HL-60 (cell line): ENCODE measurements around the gene RAB44.
"Not testable (repeated sequence)": the region's sequence is repeated elsewhere in the genome, so short reads cannot be mapped to it uniquely, and the experiment has no call there.

Experiments
- DNase-seq, 2 experiments: peaks; one replicate each; pipeline ENCODE4 v3.0.0-alpha.2; 2010 to 2020; ENCODE audit warnings: low read depth in 1 of 2, low spot score in 1 of 2
- H3K27ac ChIP-seq: fragments of 250-450 bp; sonication (Bioruptor Pico); replicated peaks from 2 replicates; pipeline ENCODE4 v1.5.1; 2020; ENCODE audit warnings: mild to moderate bottlenecking, moderate library complexity
- H3K27me3 ChIP-seq: fragments of 250-450 bp; sonication (Bioruptor Pico); 2 replicates; pipeline ENCODE4 v1.5.1; 2021; ENCODE audit warnings: mild to moderate bottlenecking, moderate library complexity; ENCODE audit not compliant: insufficient read depth, poor library complexity, severe bottlenecking
- H3K4me3 ChIP-seq: replicated peaks from 2 replicates; pipeline ENCODE4 v1.5.1; 2011; ENCODE audit warnings: mild to moderate bottlenecking, control low read depth, low read length; ENCODE audit not compliant: insufficient read depth
- GABPA ChIP-seq: IDR thresholded peaks from 2 replicates; pipeline ENCODE4 v1.6.1; 2012; ENCODE audit warnings: low read depth
- POLR2AphosphoS5 ChIP-seq: IDR thresholded peaks from 2 replicates; pipeline ENCODE4 v1.6.1; 2012; ENCODE audit warnings: low read depth
- SPI1 ChIP-seq: IDR thresholded peaks from 2 replicates; pipeline ENCODE4 v1.6.1; 2012; ENCODE audit warnings: low read depth, mild to moderate bottlenecking, borderline replicate concordance
- TF ChIP-seq, protein P1 (sequence below): IDR thresholded peaks from 2 replicates; pipeline ENCODE4 v1.6.1; 2012; ENCODE audit warnings: low read depth; ENCODE audit not compliant: insufficient replicate concordance
- TF ChIP-seq, protein P2 (sequence below): IDR thresholded peaks from one replicate; pipeline ENCODE4 v1.5.1; 2011; ENCODE audit warnings: low read length, control low read depth, inconsistent platforms; ENCODE audit not compliant: insufficient read depth

Gene RAB44

DNA sequence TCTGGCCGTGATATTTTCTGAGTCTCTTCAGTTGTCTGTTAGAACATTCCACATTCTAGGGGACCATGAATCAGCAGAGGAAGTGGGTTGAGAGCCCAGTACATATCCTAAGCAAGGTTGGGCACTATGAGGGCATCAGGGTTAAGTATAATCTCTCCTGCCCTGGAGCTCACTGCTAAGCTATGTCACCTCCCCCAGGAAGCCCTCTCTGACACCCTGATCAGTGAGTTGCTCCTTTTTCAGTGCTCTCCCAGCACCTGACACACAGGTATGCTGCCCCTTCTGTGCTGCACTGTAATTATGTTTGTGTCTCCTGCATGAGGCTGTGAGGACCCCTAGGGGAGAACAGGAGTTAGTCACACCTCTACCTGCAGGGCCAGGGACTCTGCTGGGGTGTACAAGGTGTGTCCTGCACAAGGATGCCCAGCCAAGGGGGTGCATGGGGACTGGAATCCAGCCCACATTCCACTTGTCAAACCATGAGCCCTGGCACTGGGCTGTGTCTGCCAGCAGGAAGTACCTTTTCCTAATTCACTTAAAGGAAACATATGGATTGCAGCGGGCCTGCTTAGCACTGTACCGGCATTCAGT is 3.9 kb downstream of the RAB44 start:
- Histone ChIP-seq H3K4me3 (no peak overlapping the region), H3K27ac (peak overlapping the region; percentile 56), H3K27me3 (no peaks in the 10 kb centered on the region)
- TF ChIP-seq POLR2AphosphoS5: no peak
- TF ChIP-seq GABPA: no peak
- TF ChIP-seq SPI1: peak; percentile 66; the same call in 1 of the 2 replicates
- DNase-seq: no peak

DNA sequence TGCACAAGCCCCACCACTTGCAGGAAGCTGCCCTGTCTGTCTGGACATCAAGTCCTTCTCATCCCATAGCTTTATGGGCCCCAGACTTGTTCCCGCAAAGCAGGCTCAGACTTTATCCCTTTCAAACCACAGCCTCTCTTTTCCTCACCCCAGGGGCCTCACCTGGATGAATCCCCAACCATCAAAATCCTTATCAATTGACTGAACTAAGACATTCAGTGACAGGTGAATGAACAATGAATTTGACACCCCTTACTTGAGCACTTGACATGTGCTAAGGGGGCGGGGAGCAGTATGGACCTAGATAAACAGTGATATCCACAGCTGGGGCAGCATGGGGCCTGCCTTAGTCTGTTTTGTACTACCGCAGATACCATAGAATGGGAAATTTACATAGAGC is 5.0 kb downstream of the RAB44 start:
- H3K4me3 ChIP-seq: no peak overlapping the region
- H3K27me3 ChIP-seq: no peaks in the 10 kb centered on the region
- no peak for DNase-seq
- H3K27ac ChIP-seq: no peak overlapping the region
- TF ChIP-seq, protein P1, sequence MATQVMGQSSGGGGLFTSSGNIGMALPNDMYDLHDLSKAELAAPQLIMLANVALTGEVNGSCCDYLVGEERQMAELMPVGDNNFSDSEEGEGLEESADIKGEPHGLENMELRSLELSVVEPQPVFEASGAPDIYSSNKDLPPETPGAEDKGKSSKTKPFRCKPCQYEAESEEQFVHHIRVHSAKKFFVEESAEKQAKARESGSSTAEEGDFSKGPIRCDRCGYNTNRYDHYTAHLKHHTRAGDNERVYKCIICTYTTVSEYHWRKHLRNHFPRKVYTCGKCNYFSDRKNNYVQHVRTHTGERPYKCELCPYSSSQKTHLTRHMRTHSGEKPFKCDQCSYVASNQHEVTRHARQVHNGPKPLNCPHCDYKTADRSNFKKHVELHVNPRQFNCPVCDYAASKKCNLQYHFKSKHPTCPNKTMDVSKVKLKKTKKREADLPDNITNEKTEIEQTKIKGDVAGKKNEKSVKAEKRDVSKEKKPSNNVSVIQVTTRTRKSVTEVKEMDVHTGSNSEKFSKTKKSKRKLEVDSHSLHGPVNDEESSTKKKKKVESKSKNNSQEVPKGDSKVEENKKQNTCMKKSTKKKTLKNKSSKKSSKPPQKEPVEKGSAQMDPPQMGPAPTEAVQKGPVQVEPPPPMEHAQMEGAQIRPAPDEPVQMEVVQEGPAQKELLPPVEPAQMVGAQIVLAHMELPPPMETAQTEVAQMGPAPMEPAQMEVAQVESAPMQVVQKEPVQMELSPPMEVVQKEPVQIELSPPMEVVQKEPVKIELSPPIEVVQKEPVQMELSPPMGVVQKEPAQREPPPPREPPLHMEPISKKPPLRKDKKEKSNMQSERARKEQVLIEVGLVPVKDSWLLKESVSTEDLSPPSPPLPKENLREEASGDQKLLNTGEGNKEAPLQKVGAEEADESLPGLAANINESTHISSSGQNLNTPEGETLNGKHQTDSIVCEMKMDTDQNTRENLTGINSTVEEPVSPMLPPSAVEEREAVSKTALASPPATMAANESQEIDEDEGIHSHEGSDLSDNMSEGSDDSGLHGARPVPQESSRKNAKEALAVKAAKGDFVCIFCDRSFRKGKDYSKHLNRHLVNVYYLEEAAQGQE: no peak
- TF ChIP-seq SPI1 (no peak), POLR2AphosphoS5 (no peak)
- TF ChIP-seq, protein P2, sequence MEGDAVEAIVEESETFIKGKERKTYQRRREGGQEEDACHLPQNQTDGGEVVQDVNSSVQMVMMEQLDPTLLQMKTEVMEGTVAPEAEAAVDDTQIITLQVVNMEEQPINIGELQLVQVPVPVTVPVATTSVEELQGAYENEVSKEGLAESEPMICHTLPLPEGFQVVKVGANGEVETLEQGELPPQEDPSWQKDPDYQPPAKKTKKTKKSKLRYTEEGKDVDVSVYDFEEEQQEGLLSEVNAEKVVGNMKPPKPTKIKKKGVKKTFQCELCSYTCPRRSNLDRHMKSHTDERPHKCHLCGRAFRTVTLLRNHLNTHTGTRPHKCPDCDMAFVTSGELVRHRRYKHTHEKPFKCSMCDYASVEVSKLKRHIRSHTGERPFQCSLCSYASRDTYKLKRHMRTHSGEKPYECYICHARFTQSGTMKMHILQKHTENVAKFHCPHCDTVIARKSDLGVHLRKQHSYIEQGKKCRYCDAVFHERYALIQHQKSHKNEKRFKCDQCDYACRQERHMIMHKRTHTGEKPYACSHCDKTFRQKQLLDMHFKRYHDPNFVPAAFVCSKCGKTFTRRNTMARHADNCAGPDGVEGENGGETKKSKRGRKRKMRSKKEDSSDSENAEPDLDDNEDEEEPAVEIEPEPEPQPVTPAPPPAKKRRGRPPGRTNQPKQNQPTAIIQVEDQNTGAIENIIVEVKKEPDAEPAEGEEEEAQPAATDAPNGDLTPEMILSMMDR: no peak

DNA sequence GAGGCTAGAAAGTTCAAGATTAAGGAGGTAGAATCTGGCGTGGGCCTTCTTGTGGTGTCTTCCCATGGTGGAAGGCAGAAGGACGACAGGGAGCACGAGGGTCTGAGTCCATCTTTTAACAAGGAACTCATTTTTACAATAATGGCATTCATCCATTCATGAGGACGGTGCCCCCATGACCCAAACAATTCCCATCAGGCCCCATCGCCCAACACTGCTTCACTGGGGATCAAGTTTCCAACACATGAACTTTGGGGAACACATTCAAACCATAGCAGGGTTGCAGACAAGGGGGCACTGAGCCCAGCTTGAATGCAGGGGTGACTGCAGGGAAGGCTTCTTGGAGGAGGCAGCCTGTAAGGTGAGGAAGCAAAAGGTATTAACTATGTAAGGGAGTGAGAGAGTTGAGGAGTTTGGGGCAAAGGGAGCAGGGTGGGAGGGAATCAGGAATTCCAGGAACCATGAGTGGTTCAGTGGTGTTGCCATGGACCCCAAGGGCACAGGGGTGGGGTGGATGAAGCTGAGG is 5.5 kb downstream of the RAB44 start:
- TF ChIP-seq, protein P2: no peak
- TF ChIP-seq SPI1 (no peak), POLR2AphosphoS5 (no peak), GABPA (no peak)
- TF ChIP-seq, protein P1: no peak
- H3K27ac ChIP-seq: no peak overlapping the region
- DNase-seq: no peak
- no peak overlapping the region for H3K4me3 ChIP-seq
- no peaks in the 10 kb centered on the region for H3K27me3 ChIP-seq

DNA sequence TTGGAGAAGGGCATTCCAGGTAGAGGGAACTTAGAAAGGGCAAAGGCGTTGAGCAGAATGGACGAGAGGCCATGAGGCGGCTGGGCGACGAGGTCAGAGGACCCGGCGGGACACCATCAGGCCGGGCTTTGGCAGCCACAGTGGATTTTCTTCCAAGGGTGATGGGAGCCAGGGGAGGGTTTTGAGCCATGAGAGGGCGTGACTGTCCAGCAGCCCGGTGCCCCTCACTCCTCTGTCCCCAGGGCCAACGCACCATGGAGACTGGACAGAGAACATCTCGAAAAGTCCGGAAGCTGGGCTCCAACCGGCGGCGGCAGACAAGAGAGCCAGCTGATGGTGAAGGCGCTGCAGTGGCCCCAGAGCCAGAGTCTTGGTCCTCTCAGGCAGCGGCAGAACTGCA is 6.4 kb downstream of the RAB44 start:
- Histone ChIP-seq H3K27me3 (no peaks in the 10 kb centered on the region), H3K4me3 (no peak overlapping the region), H3K27ac (no peak overlapping the region)
- TF ChIP-seq, protein P2: no peak
- TF ChIP-seq, protein P1: no peak
- TF ChIP-seq SPI1 (no peak), GABPA (no peak), POLR2AphosphoS5 (no peak)
- DNase-seq: no peak

DNA sequence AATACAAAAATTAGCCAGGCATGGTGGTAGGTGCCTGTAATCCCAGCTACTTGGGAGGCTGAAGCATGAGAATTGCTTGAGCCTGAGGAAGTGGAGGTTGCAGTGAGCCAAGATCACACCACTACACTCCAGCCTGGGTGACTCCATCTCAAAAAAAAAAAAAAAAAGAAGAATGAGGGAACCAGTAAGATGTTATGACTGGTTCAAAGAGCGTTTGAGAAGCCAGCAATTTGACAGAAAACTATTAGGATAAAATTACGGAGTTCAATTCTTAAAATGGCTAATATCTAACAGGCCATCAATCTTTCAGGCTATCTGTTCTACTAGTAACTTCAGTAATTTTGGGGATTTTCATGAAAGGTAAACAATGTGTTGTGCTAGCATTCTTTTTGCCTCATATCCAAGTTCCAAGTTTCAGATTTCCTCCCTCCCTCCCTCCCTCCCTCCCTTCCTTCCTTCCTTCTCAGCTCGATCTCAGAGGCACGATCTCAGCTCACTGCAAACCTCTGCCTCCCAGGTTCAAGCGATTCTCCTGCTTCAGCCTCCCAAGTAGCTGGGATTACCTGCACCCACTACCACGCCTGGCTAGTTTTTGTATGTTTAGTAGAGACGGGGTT is 7.4 kb downstream of the RAB44 start:
- H3K4me3 ChIP-seq, H3K27me3 ChIP-seq, H3K27ac ChIP-seq, DNase-seq: not testable (repeated sequence)
